IMR-90 (cell line): ENCODE results near the gene CCDC102B. TPM values are rescaled to one million over a fixed set of nuclear protein-coding genes. Genes with fewer than 3 reads are reported as not detected.

ENCODE experiments used
- ATAC-seq: fragments of 200-7000 bp; cut with Tn5 transposase; 2 replicates; pipeline ENCODE4 v1.9.1; 2020; ENCODE audit warnings: low read depth, mild to moderate bottlenecking, moderate library complexity
- BruUV-seq: library from RNA; stranded (reverse); fragments of 400-500 nt; replicated peaks from 2 replicates; lab custom pipeline; 2021; lab: Mats Ljungman, UMichigan
- CTCF ChIA-PET: fragments of 300-600 bp; formaldehyde crosslinking; extraction: SDS; loops from one replicate; lab custom pipeline; 2021; ENCODE audit warnings: antibody characterized with exemption; lab: Yijun Ruan, JAX
- POLR2A ChIA-PET: fragments of 300-600 bp; sonication (Branson Sonifier 250); formaldehyde crosslinking; loops from one replicate; lab custom pipeline; 2022; ENCODE audit warnings: antibody characterized with exemption; ENCODE audit not compliant: unreplicated experiment; lab: Charles Lee
- DNase-seq: peaks from one replicate; pipeline ENCODE4 v3.0.0; 2013
- H2AFZ ChIP-seq: replicated peaks from 2 replicates; pipeline ENCODE3; 2013; ENCODE audit warnings: low read length, mild to moderate bottlenecking; ENCODE audit not compliant: poor library complexity
- H2AK5ac ChIP-seq: 2 replicates; pipeline ENCODE4 v1.6.1; 2013; ENCODE audit warnings: low read depth, low read length, inconsistent platforms
- H2AK9ac ChIP-seq: replicated peaks from 2 replicates; pipeline ENCODE3; 2013; ENCODE audit warnings: mild to moderate bottlenecking, low read depth, low read length, moderate library complexity; ENCODE audit not compliant: poor library complexity
- H2BK120ac ChIP-seq: 2 replicates; pipeline ENCODE4 v1.6.1; 2013; ENCODE audit warnings: low read depth, low read length, inconsistent platforms
- H2BK15ac ChIP-seq: 3 replicates; pipeline ENCODE4 v1.6.1; 2013; ENCODE audit warnings: low read depth, low read length, inconsistent platforms
- H2BK20ac ChIP-seq: 2 replicates; pipeline ENCODE4 v1.6.1; 2013; ENCODE audit warnings: low read depth, mild to moderate bottlenecking, inconsistent platforms, low read length, moderate library complexity
- H2BK5ac ChIP-seq: 2 replicates; pipeline ENCODE4 v1.6.1; 2013; ENCODE audit warnings: mild to moderate bottlenecking, low read depth, low read length, inconsistent platforms; ENCODE audit not compliant: poor library complexity, severe bottlenecking
- H3K14ac ChIP-seq: replicated peaks from 2 replicates; pipeline ENCODE4 v1.6.1; 2013; ENCODE audit warnings: low read depth, low read length, inconsistent platforms
- H3K18ac ChIP-seq: 2 replicates; pipeline ENCODE4 v1.6.1; 2013; ENCODE audit warnings: low read depth, low read length, control low read depth
- H3K23ac ChIP-seq: 2 replicates; pipeline ENCODE4 v1.6.1; 2013; ENCODE audit warnings: low read depth, low read length, inconsistent platforms
- H3K27ac ChIP-seq: 2 replicates; pipeline ENCODE4 v1.5.1; 2013; ENCODE audit warnings: mild to moderate bottlenecking, control low read depth, low read length; ENCODE audit not compliant: insufficient read depth
- H3K27me3 ChIP-seq: 2 replicates; pipeline ENCODE4 v1.6.1; 2013; ENCODE audit warnings: low read length; ENCODE audit not compliant: control insufficient read depth, insufficient read depth
- H3K36me3 ChIP-seq: 2 replicates; pipeline ENCODE4 v1.6.1; 2013; ENCODE audit warnings: low read length, mixed read lengths; ENCODE audit not compliant: control insufficient read depth, insufficient read depth
- H3K4ac ChIP-seq: 2 replicates; pipeline ENCODE4 v1.6.1; 2013; ENCODE audit warnings: low read depth, low read length, inconsistent platforms
- H3K4me1 ChIP-seq: 2 replicates; pipeline ENCODE4 v1.6.1; 2013; ENCODE audit warnings: low read length, mixed read lengths; ENCODE audit not compliant: control insufficient read depth, insufficient read depth
- H3K4me2 ChIP-seq: 2 replicates; pipeline ENCODE4 v1.6.1; 2013; ENCODE audit warnings: low read depth, mild to moderate bottlenecking, control low read depth, low read length, moderate library complexity
- H3K4me3 ChIP-seq: 2 replicates; pipeline ENCODE4 v1.5.1; 2013; ENCODE audit warnings: low read depth, mild to moderate bottlenecking, control low read depth, low read length, moderate library complexity; ENCODE audit not compliant: insufficient read depth
- H3K56ac ChIP-seq: 2 replicates; pipeline ENCODE4 v1.6.1; 2013; ENCODE audit warnings: low read length, inconsistent platforms; ENCODE audit not compliant: insufficient read depth; ENCODE audit errors: extremely low read depth
- H3K79me1 ChIP-seq, 2 experiments: 2 replicates each; pipeline ENCODE4 v1.6.1; 2013; ENCODE audit warnings: low read length in 2 of 2, inconsistent platforms in 1 of 2, low read depth in 1 of 2
- H3K9ac ChIP-seq: 2 replicates; pipeline ENCODE4 v1.6.1; 2013; ENCODE audit warnings: low read depth, low read length, control low read depth
- H3K9me1 ChIP-seq: 2 replicates; pipeline ENCODE4 v1.6.1; 2013; ENCODE audit warnings: low read length, inconsistent platforms; ENCODE audit not compliant: insufficient read depth
- H3K9me3 ChIP-seq: 2 replicates; pipeline ENCODE4 v1.6.1; 2013; ENCODE audit warnings: low read length; ENCODE audit not compliant: control insufficient read depth, insufficient read depth
- H4K20me1 ChIP-seq: 2 replicates; pipeline ENCODE4 v1.6.1; 2013; ENCODE audit warnings: low read length, inconsistent platforms; ENCODE audit not compliant: insufficient read depth
- H4K5ac ChIP-seq: 2 replicates; pipeline ENCODE4 v1.6.1; 2013; ENCODE audit warnings: mild to moderate bottlenecking, low read depth, low read length, control low read depth
- H4K8ac ChIP-seq, 2 experiments: 2 replicates each; pipeline ENCODE4 v1.6.1; 2013; ENCODE audit warnings: low read depth in 2 of 2, low read length in 2 of 2, control low read depth in 1 of 2, inconsistent platforms in 1 of 2
- H4K91ac ChIP-seq: 2 replicates; pipeline ENCODE4 v1.6.1; 2013; ENCODE audit warnings: low read depth, low read length, inconsistent platforms; ENCODE audit not compliant: insufficient read depth
- WGBS, 2 experiments: methylation state at CpG; one replicate each; pipeline versions ENCODE4 v1.1.5 to v1.1.7; 2013; ENCODE audit warnings: missing lambda C conversion rate in 2 of 2; ENCODE audit not compliant: insufficient read length in 1 of 2; ENCODE audit errors: extremely low coverage in 2 of 2; 5-methylcytosine and 5-hydroxymethylcytosine counted together
- dilution Hi-C: fragments of 300-500 bp; cut with HindIII; formaldehyde crosslinking; loops from one replicate; pipeline ENCODE4 v1.14.3; 2018; ENCODE audit warnings: low sequenced_read_pairs; ENCODE audit not compliant: unreplicated experiment
- in situ Hi-C: fragments of 300-500 bp; cut with MboI; formaldehyde crosslinking; loops from 3 replicates; pipeline ENCODE4 v1.14.3; 2019; ENCODE audit warnings: low sequenced_read_pairs, inconsistent platforms, mixed read lengths
- intact Hi-C: fragments of 100-400 bp; cut with micrococcal nuclease; formaldehyde crosslinking; loops from 2 replicates; pipeline ENCODE4 v1.10.0; 2022
- polyA plus RNA-seq, 3 experiments: library from polyadenylated mRNA; depleted of rRNA; stranded (reverse); fragments of >200 nt; gene quantifications; 2 replicates each; pipeline ENCODE4 v1.2.3, GENCODE V29; 2012; ENCODE audit warnings: low replicate concordance in 1 of 3
- total RNA-seq: library from RNA; depleted of rRNA; stranded (reverse); fragments of >200 nt; gene quantifications from 2 replicates; pipeline ENCODE4 v1.2.3, GENCODE V29; 2012
- TF ChIP-seq, protein P1 (sequence below): fragments of 150-350 bp; IDR thresholded peaks from 2 replicates; pipeline ENCODE4 v1.6.1; 2017; ENCODE audit warnings: mild to moderate bottlenecking, antibody characterized with exemption, low read length, low read depth

CCDC102B gene
- total and polyA plus RNA-seq, 2 of the 4 experiments (the other 2 are of a cell fraction): 0.54 to 1.4 TPM

DNA sequence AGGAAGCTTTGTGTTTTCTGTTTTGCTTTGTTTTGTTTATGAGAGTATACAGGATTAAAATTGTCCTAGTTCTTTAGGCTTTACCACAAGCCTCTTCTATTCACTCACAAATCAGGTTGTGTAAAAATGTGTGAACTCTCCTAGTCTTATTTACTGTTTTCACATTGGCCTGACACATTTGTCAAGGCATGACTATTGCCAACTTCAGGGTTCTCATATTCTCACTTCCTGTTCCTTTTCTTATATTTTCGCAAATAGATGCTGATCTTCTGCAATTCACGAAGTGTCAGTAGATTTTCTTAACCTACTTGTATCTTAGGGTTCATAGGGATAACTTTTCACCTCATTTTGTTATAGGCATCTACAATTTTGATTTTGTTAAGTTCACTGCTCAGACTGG lies 67.1 kb downstream of the CCDC102B start:
- H3K9me1 ChIP-seq: no peaks in the 10 kb centered on the region
- H2AFZ ChIP-seq: no peak overlapping the region
- no peak overlapping the region for H4K5ac ChIP-seq
- no peak overlapping the region for H2BK20ac ChIP-seq
- H3K27me3 ChIP-seq: no peaks in the 10 kb centered on the region
- H4K20me1 ChIP-seq: no peaks in the 10 kb centered on the region
- H3K4ac ChIP-seq: no peak overlapping the region
- intact Hi-C loops: no loop called here
- H3K4me3 ChIP-seq: no peak overlapping the region
- dilution Hi-C loops: no loop called here
- H3K9me3 ChIP-seq: no peaks in the 10 kb centered on the region
- H3K36me3 ChIP-seq: no peaks in the 10 kb centered on the region
- H3K4me2 ChIP-seq: no peak overlapping the region
- TF ChIP-seq, protein P1, sequence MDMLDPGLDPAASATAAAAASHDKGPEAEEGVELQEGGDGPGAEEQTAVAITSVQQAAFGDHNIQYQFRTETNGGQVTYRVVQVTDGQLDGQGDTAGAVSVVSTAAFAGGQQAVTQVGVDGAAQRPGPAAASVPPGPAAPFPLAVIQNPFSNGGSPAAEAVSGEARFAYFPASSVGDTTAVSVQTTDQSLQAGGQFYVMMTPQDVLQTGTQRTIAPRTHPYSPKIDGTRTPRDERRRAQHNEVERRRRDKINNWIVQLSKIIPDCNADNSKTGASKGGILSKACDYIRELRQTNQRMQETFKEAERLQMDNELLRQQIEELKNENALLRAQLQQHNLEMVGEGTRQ: no peak
- ChIA-PET POLR2A (no interaction called here), CTCF (no interaction called here)
- H3K79me1 ChIP-seq: no peaks in the 10 kb centered on the region
- H3K23ac ChIP-seq: no peak overlapping the region
- H2AK9ac ChIP-seq: no peak overlapping the region
- no TSS peak for BruUV-seq
- H3K4me1 ChIP-seq: no peaks in the 10 kb centered on the region
- DNase-seq: no peak
- H2BK15ac ChIP-seq: no peak overlapping the region
- no peak overlapping the region for H2BK120ac ChIP-seq
- H3K56ac ChIP-seq: no peak overlapping the region
- H3K9ac ChIP-seq: no peak overlapping the region
- H4K8ac ChIP-seq: no peak overlapping the region
- H2AK5ac ChIP-seq: no peak overlapping the region
- ATAC-seq: no peak
- H3K27ac ChIP-seq: no peak overlapping the region
- in situ Hi-C loops: no loop called here
- no peak overlapping the region for H3K18ac ChIP-seq
- H4K91ac ChIP-seq: no peak overlapping the region
- no CpG with 5 or more reads among the region's 2 CpGs for WGBS, 2 experiments
- no peak overlapping the region for H3K14ac ChIP-seq
- H2BK5ac ChIP-seq: no peak overlapping the region
